ENCODE measurements around the gene LY86. TPM values are rescaled to one million over a fixed set of nuclear protein-coding genes. Genes with fewer than 3 reads are reported as not detected.

LY86 gene
- total RNA-seq, 1 donor from 2014 or later, result not detected

GRCh38 chr6:6678185-6678671, 89.7 kb downstream of the LY86 start:
- Mint-ChIP-seq H3K4me1 (ENCODE audit: unreplicated experiment) (peaks cover 45% of the 10 kb centered on the region), H3K4me3 (peak overlapping the region; percentile 66), H3K27me3 (peaks cover 9% of the 10 kb centered on the region), H3K27ac (peak overlapping the region; percentile 86), H3K9me3 (no peaks in the 10 kb centered on the region), H3K36me3 (no peaks in the 10 kb centered on the region)
- DNase-seq (ENCODE audit: extremely low spot score, unreplicated experiment), result no peak
- TF ChIP-seq CTCF (conservative IDR thresholded peaks at IDR 0.05), result no peak

GRCh38 chr6:6678811-6679210, 90.3 kb downstream of the LY86 start:
- no peak for DNase-seq (ENCODE audit: extremely low spot score, unreplicated experiment)
- TF ChIP-seq CTCF (conservative IDR thresholded peaks at IDR 0.05), result no peak
- Mint-ChIP-seq H3K4me3 (peak overlapping the region; percentile 60), H3K27me3 (peaks cover 9% of the 10 kb centered on the region), H3K27ac (peak overlapping the region; percentile 73), H3K36me3 (no peaks in the 10 kb centered on the region), H3K4me1 (ENCODE audit: unreplicated experiment) (peaks cover 51% of the 10 kb centered on the region), H3K9me3 (no peaks in the 10 kb centered on the region)

GRCh38 chr6:6679633-6680032, 91.1 kb downstream of the LY86 start:
- Mint-ChIP-seq H3K4me1 (ENCODE audit: unreplicated experiment) (peaks cover 59% of the 10 kb centered on the region), H3K27me3 (peaks cover 9% of the 10 kb centered on the region), H3K36me3 (no peaks in the 10 kb centered on the region), H3K27ac (no peak overlapping the region), H3K4me3 (no peak overlapping the region), H3K9me3 (no peaks in the 10 kb centered on the region)
- no peak for DNase-seq (ENCODE audit: extremely low spot score, unreplicated experiment)
- no peak for TF ChIP-seq CTCF (conservative IDR thresholded peaks at IDR 0.05)

- no peak for TF ChIP-seq CTCF (conservative IDR thresholded peaks at IDR 0.05)
- Mint-ChIP-seq H3K4me3 (no peak overlapping the region), H3K27ac (no peak overlapping the region), H3K9me3 (no peaks in the 10 kb centered on the region), H3K27me3 (peaks cover 9% of the 10 kb centered on the region), H3K4me1 (ENCODE audit: unreplicated experiment) (peaks cover 65% of the 10 kb centered on the region), H3K36me3 (no peaks in the 10 kb centered on the region)
- no peak for DNase-seq (ENCODE audit: extremely low spot score, unreplicated experiment)
These were observed 92.0 kb downstream of the LY86 start for GRCh38 chr6:6680526-6680925.

- no peaks in the 10 kb centered on the region for H3K36me3 Mint-ChIP-seq
- H3K4me3 Mint-ChIP-seq, result no peak overlapping the region
- no peak for DNase-seq (ENCODE audit: extremely low spot score, unreplicated experiment)
- H3K9me3 Mint-ChIP-seq, result no peaks in the 10 kb centered on the region
- no peak for TF ChIP-seq CTCF (conservative IDR thresholded peaks at IDR 0.05)
- H3K27me3 Mint-ChIP-seq, result peaks cover 9% of the 10 kb centered on the region
- H3K4me1 Mint-ChIP-seq (ENCODE audit: unreplicated experiment), result peaks cover 66% of the 10 kb centered on the region
- no peak overlapping the region for H3K27ac Mint-ChIP-seq
These were observed 92.7 kb downstream of the LY86 start for GRCh38 chr6:6681075-6681849.
